ENCODE results near the gene VPS13D. TPM values are rescaled to one million over a fixed set of nuclear protein-coding genes. Genes with fewer than 3 reads are reported as not detected.
A peak's percentile ranks its signal among the peaks of the same experiment; 100 is the strongest.

The VPS13D gene
- polyA plus RNA-seq, 1 experiment, result 22.3 TPM

GRCh38 chr1:12528021-12528852 is 298.4 kb downstream of the VPS13D start:
- peak; percentile 48 for DNase-seq (ENCODE audit: low read depth)
- H3K36me3 ChIP-seq (ENCODE audit: control insufficient read depth, insufficient read depth, low read length), result no peaks in the 10 kb centered on the region
- CTCF ChIA-PET, result interaction anchor here (0.8 to 2.4 kb wide), 3 partner anchors 9 to 26 kb away, joined by 3 to 5 read pairs (median 4); no protein-coding TSS in a partner anchor
- H3K27me3 ChIP-seq (ENCODE audit: control insufficient read depth, insufficient read depth, low read length), result no peaks in the 10 kb centered on the region
- POLR2A ChIA-PET, result no interaction called here
- H3K4me3 ChIP-seq (ENCODE audit: low read depth, low read length), result no peak overlapping the region
- no peak for TF ChIP-seq CTCF (IDR thresholded peaks at IDR 0.05; ENCODE audit: insufficient read depth, low read depth, low read length)

- H3K4me3 ChIP-seq (ENCODE audit: low read depth, low read length), result no peak overlapping the region
- TF ChIP-seq CTCF (IDR thresholded peaks at IDR 0.05; ENCODE audit: insufficient read depth, low read depth, low read length), result no peak
- H3K27me3 ChIP-seq (ENCODE audit: control insufficient read depth, insufficient read depth, low read length), result no peaks in the 10 kb centered on the region
- ChIA-PET CTCF (no interaction called here), POLR2A (interaction anchor here (0.8 kb wide), 1 partner anchor 66 kb away, joined by 4 read pairs; no protein-coding TSS in a partner anchor)
- DNase-seq (ENCODE audit: low read depth), result no peak
- no peaks in the 10 kb centered on the region for H3K36me3 ChIP-seq (ENCODE audit: control insufficient read depth, insufficient read depth, low read length)
Measured at GRCh38 chr1:12529640-12530174, 299.9 kb downstream of the VPS13D start.

GRCh38 chr1:12530462-12531178 is 300.8 kb downstream of the VPS13D start:
- CTCF ChIA-PET, result interaction anchor here (0.6 kb wide), 1 partner anchor 108 kb away, joined by 3 read pairs; no protein-coding TSS in a partner anchor
- Histone ChIP-seq H3K36me3 (ENCODE audit: control insufficient read depth, insufficient read depth, low read length) (no peaks in the 10 kb centered on the region), H3K4me3 (ENCODE audit: low read depth, low read length) (no peak overlapping the region), H3K27me3 (ENCODE audit: control insufficient read depth, insufficient read depth, low read length) (no peaks in the 10 kb centered on the region)
- DNase-seq (ENCODE audit: low read depth), result no peak
- POLR2A ChIA-PET, result interaction anchor here (0.8 kb wide), 1 partner anchor 65 kb away, joined by 4 read pairs; no protein-coding TSS in a partner anchor
- no peak for TF ChIP-seq CTCF (IDR thresholded peaks at IDR 0.05; ENCODE audit: insufficient read depth, low read depth, low read length)

- POLR2A ChIA-PET, result no interaction called here
- no peak for TF ChIP-seq CTCF (IDR thresholded peaks at IDR 0.05; ENCODE audit: insufficient read depth, low read depth, low read length)
- CTCF ChIA-PET, result interaction anchor here (0.6 to 0.9 kb wide), 2 partner anchors 10 to 108 kb away, joined by 3 read pairs; no protein-coding TSS in a partner anchor
Measured at GRCh38 chr1:12531179-12531499, 301.3 kb downstream of the VPS13D start.

More at GRCh38 chr1:12531179-12531499, 301.3 kb downstream of the VPS13D start:
- Histone ChIP-seq H3K36me3 (ENCODE audit: control insufficient read depth, insufficient read depth, low read length) (no peaks in the 10 kb centered on the region), H3K4me3 (ENCODE audit: low read depth, low read length) (no peak overlapping the region), H3K27me3 (ENCODE audit: control insufficient read depth, insufficient read depth, low read length) (no peaks in the 10 kb centered on the region)
- DNase-seq (ENCODE audit: low read depth), result no peak
